MCF 10A (cell line): Measurements from ENCODE around the gene XNDC1N. TPM values are rescaled to one million over a fixed set of nuclear protein-coding genes. Genes with fewer than 3 reads are reported as not detected.

Experiments
- BruUV-seq: library from RNA; stranded (reverse); fragments of 400-500 nt; replicated peaks from 2 replicates; lab custom pipeline; 2021; lab: Mats Ljungman, UMichigan
- CTCF ChIA-PET: fragments of 300-600 bp; sonication (Branson Sonifier 250); formaldehyde crosslinking; extraction: SDS; loops from one replicate; lab custom pipeline; 2021; ENCODE audit warnings: antibody characterized with exemption, inconsistent platforms; lab: Yijun Ruan, JAX
- POLR2A ChIA-PET: fragments of 300-600, 350-650 bp; sonication (Branson Sonifier 250); formaldehyde crosslinking; extraction: SDS; loops from one replicate; lab custom pipeline; 2020; ENCODE audit warnings: antibody characterized with exemption, inconsistent platforms; lab: Yijun Ruan, JAX
- DNase-seq: peaks from one replicate; pipeline ENCODE4 v3.0.0-alpha.2; 2018; ENCODE audit not compliant: unreplicated experiment
- H3K27ac Mint-ChIP-seq: one replicate; pipeline ENCODE4 v1.8.0; 2022; ENCODE audit warnings: mild to moderate bottlenecking, low read depth, mixed read lengths; ENCODE audit not compliant: unreplicated experiment
- H3K27me3 Mint-ChIP-seq: one replicate; pipeline ENCODE4 v1.8.0; 2022; ENCODE audit warnings: mixed read lengths; ENCODE audit not compliant: insufficient read depth, unreplicated experiment
- H3K36me3 Mint-ChIP-seq: one replicate; pipeline ENCODE4 v1.8.0; 2022; ENCODE audit warnings: mild to moderate bottlenecking, moderate library complexity, mixed read lengths; ENCODE audit not compliant: insufficient read depth, unreplicated experiment
- H3K4me1 Mint-ChIP-seq: one replicate; pipeline ENCODE4 v1.8.0; 2022; ENCODE audit warnings: mixed read lengths; ENCODE audit not compliant: insufficient read depth, unreplicated experiment
- H3K4me3 Mint-ChIP-seq: one replicate; pipeline ENCODE4 v1.8.0; 2022; ENCODE audit warnings: mild to moderate bottlenecking, moderate library complexity, mixed read lengths; ENCODE audit not compliant: unreplicated experiment
- H3K9me3 Mint-ChIP-seq: one replicate; pipeline ENCODE4 v1.8.0; 2022; ENCODE audit warnings: mixed read lengths; ENCODE audit not compliant: unreplicated experiment
- CTCF ChIP-seq: fragments of 200-600 bp; IDR thresholded peaks from one replicate; pipeline ENCODE4 v1.8.0; 2022; ENCODE audit warnings: antibody characterized with exemption, mild to moderate bottlenecking; ENCODE audit not compliant: unreplicated experiment
- intact Hi-C: fragments of 100-400 bp; cut with micrococcal nuclease; formaldehyde crosslinking; loops from 2 replicates; pipeline ENCODE4 v1.14.1; 2022
- total RNA-seq: library from RNA; stranded (reverse); gene quantifications from 2 replicates; pipeline ENCODE4 v1.2.3, GENCODE V29; 2022

XNDC1N gene
- total RNA-seq, 1 experiment from 2014 or later = 5.9 TPM

GRCh38 chr11:71937826-71938225 is 9.4 kb upstream of the XNDC1N start:
- no peak for TF ChIP-seq CTCF
- Mint-ChIP-seq H3K9me3 (no peaks in the 10 kb centered on the region), H3K36me3 (peaks cover 12% of the 10 kb centered on the region), H3K27me3 (no peaks in the 10 kb centered on the region), H3K27ac (no peak overlapping the region), H3K4me1 (peaks cover 11% of the 10 kb centered on the region), H3K4me3 (no peak overlapping the region)
- ChIA-PET CTCF (interaction anchor here (0.7 kb wide), 1 partner anchor 87 kb away, joined by 3 read pairs; no protein-coding TSS in a partner anchor), POLR2A (interaction anchor here (1.2 kb wide), 1 partner anchor 8 kb away, joined by 4 read pairs; no protein-coding TSS in a partner anchor)
- BruUV-seq = no TSS peak
- intact Hi-C loops = no loop called here
- no peak for DNase-seq

DNA sequence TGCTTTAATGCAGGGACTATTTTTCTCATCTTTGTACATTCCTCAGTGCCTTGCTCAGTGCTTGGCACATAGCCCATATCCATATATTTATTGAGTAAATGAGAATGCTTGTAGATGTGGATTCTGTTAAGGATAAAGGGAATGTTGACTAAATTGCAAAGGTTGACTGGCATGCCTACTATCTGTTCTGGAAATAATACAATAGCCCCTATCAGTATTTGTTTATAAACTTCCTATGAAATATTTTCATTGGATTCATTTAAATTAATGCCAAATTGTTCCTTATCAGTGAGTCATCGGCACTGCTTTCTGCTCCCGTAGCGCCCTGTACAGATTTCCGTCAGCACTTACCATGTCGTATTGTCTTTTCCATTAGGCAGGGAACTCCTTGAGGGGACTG is 8.4 kb upstream of the XNDC1N start:
- no peak for TF ChIP-seq CTCF
- CTCF ChIA-PET = interaction anchor here (0.9 kb wide), 1 partner anchor 8 kb away, joined by 4 read pairs; no protein-coding TSS in a partner anchor
- Mint-ChIP-seq H3K27me3 (no peaks in the 10 kb centered on the region), H3K9me3 (no peaks in the 10 kb centered on the region), H3K36me3 (peaks cover 12% of the 10 kb centered on the region), H3K27ac (no peak overlapping the region), H3K4me1 (peaks cover 11% of the 10 kb centered on the region), H3K4me3 (no peak overlapping the region)
- POLR2A ChIA-PET = no interaction called here
- no peak for DNase-seq
- intact Hi-C loops = no loop called here
- BruUV-seq = no TSS peak

DNA sequence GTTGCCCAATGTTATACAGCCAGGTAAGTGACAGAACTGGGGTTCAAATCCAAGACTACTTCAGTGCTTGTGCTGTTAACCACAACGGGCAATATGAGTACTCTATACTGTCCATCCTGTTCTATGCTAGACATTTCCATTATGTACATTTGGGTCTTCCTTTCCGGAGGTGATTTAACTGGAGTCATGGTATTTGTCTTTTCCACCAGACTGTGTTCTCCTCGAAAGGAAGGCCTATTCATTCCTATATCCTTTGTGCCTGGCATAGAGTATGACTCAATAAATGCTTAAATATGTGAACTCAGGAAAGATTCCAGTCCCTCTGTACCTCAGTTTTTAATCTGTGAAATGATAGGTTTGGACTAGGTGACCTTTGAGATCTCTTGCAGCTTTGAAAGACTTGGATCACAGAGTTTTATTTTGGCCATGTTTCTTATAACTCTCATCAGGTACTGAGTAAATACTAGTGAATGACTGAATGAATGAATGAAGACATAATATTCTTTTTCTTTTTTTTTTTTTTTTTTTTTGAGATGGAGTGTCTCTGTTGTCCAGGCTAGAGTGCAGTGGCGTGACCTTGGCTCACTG is 7.0 kb upstream of the XNDC1N start:
- no peak for DNase-seq
- Mint-ChIP-seq H3K27me3 (no peaks in the 10 kb centered on the region), H3K9me3 (no peaks in the 10 kb centered on the region), H3K27ac (no peak overlapping the region), H3K4me1 (peaks cover 19% of the 10 kb centered on the region), H3K36me3 (peaks cover 12% of the 10 kb centered on the region), H3K4me3 (no peak overlapping the region)
- POLR2A ChIA-PET = no interaction called here
- intact Hi-C loops = no loop called here
- no peak for TF ChIP-seq CTCF
- CTCF ChIA-PET = no interaction called here
- BruUV-seq = no TSS peak

DNA sequence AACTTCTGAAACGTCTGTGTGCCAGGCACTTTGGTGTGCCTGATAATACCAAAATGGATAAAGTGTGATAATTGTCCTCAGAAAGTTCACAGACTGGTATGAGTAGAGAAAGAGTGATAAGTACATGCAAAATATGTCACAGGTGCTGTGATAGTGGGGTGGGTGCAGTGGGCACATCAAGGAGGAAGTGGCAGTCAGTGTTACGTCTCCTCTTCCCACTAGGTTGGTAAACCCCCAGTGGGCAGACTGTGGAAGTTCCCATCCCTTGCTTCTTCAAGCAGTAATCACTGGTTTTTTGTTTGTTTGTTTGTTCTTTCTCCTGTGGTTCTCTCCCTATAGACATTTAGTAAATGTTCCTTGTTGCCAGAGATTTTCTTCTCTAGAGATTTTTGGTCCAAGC is 5.8 kb upstream of the XNDC1N start:
- POLR2A ChIA-PET = no interaction called here
- H3K27me3 Mint-ChIP-seq = no peaks in the 10 kb centered on the region
- intact Hi-C loops = no loop called here
- H3K36me3 Mint-ChIP-seq = peaks cover 12% of the 10 kb centered on the region
- no peak overlapping the region for H3K27ac Mint-ChIP-seq
- H3K4me3 Mint-ChIP-seq = no peak overlapping the region
- TF ChIP-seq CTCF = no peak
- CTCF ChIA-PET = interaction anchor here (0.5 kb wide), 1 partner anchor 499 kb away, joined by 3 read pairs; no protein-coding TSS in a partner anchor
- H3K9me3 Mint-ChIP-seq = no peaks in the 10 kb centered on the region
- H3K4me1 Mint-ChIP-seq = peaks cover 30% of the 10 kb centered on the region
- no TSS peak for BruUV-seq
- DNase-seq = no peak
